ENCODE data around the gene HBS1L.

Gene HBS1L

DNA sequence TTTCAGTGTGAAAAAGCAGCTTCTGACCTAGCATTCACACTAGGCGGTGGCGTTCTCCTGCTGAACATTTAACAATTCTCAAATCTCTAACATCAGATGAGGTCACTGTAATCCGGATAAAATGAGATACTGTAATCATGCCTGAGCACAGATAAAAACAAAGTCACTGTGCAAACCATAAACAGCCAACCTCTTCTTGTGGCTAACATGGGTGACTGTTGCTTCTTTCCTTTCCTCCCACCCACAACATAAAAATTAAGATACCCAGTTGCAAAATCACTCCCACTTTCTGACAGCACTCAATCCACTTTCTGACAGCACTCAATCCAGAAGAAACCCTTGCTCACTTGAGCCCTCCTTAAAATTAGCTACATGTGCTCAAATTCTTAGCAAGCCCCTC is 93.3 kb downstream of the HBS1L start:
- ChIA-PET POLR2A (no interaction called here), CTCF (interaction anchor here (0.5 to 2.1 kb wide), 3 partner anchors 21 to 274 kb away, joined by 3 to 9 read pairs (median 5); no protein-coding TSS in a partner anchor)
- H3K27ac ChIP-seq (ENCODE audit: extremely low read depth, low read depth, low read length): no peak overlapping the region
- H3K36me3 ChIP-seq (ENCODE audit: control insufficient read depth in 2 of 2, insufficient read depth in 1 of 2, low read length in 2 of 2): peaks cover 9 to 49% of the 10 kb centered on the region in 2 experiments
- no peaks in the 10 kb centered on the region for H3K9me3 ChIP-seq (ENCODE audit: control insufficient read depth, insufficient read depth, low read depth, low read length)
- no peaks in the 10 kb centered on the region for H3K4me1 ChIP-seq (ENCODE audit: control insufficient read depth, insufficient read depth, low read length)
- TF ChIP-seq ZIC2 (tag by site-specific recombination; IDR thresholded peaks at IDR 0.05) (no peak), ZNF449 (tag by site-specific recombination; IDR thresholded peaks at IDR 0.05) (no peak), ZNF223 (tag by site-specific recombination; IDR thresholded peaks at IDR 0.05) (no peak), MEIS1 (CRISPR knock-in tag; IDR thresholded peaks at IDR 0.05; ENCODE audit: borderline replicate concordance) (no peak), ZNF529 (tag by site-specific recombination; IDR thresholded peaks at IDR 0.05; ENCODE audit: insufficient replicate concordance) (no peak), ZNF26 (tag by site-specific recombination; IDR thresholded peaks at IDR 0.05) (no peak), ZNF266 (tag by site-specific recombination; IDR thresholded peaks at IDR 0.05; ENCODE audit: low read depth) (no peak), SETDB1 (IDR thresholded peaks at IDR 0.05; ENCODE audit: insufficient read length, low read length) (no peak), ZNF239 (tag by site-specific recombination; IDR thresholded peaks at IDR 0.05) (no peak), ZSCAN5A (tag by site-specific recombination; IDR thresholded peaks at IDR 0.05) (no peak), ZNF157 (tag by site-specific recombination; IDR thresholded peaks at IDR 0.05) (no peak), ZNF416 (tag by site-specific recombination; IDR thresholded peaks at IDR 0.05) (no peak), GLI2 (tag by site-specific recombination; IDR thresholded peaks at IDR 0.05; ENCODE audit: borderline replicate concordance, low read depth) (no peak)
- TF ChIP-seq, protein P1, sequence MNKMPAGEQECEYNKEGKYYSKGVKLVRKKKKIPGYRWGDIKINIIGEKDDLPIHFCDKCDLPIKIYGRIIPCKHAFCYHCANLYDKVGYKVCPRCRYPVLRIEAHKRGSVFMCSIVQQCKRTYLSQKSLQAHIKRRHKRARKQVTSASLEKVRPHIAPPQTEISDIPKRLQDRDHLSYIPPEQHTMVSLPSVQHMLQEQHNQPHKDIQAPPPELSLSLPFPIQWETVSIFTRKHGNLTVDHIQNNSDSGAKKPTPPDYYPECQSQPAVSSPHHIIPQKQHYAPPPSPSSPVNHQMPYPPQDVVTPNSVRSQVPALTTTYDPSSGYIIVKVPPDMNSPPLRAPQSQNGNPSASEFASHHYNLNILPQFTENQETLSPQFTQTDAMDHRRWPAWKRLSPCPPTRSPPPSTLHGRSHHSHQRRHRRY (tag by site-specific recombination; IDR thresholded peaks at IDR 0.05): no peak
- no peak overlapping the region for H3K4me3 ChIP-seq (ENCODE audit: low read depth, low read length)

DNA sequence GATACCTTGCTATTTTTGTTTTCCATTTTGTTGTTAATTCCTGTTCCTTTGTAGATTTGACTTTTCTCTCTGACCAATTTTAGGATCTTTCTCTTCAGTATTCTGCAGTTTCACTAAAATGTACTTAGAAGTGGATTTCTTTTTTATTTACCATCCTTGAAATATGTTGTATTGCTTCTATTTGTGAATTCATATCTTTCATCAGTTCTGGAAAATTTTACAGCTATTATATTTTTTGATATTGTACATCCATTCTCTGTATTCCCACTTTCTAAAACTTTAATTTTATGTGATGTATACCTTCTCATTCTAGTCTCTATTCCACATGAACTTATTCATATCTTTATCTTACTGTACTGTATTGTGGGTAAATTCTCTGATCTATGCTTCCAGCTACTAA is 95.0 kb downstream of the HBS1L start:
- peaks cover under 1 to 35% of the 10 kb centered on the region in 2 experiments for H3K36me3 ChIP-seq (ENCODE audit: control insufficient read depth in 2 of 2, insufficient read depth in 1 of 2, low read length in 2 of 2)
- TF ChIP-seq ZNF558 (tag by site-specific recombination; IDR thresholded peaks at IDR 0.05) (peak; percentile 99), HOXC10 (CRISPR knock-in tag; IDR thresholded peaks at IDR 0.05) (no peak)
- CTCF ChIA-PET: interaction anchor here (0.6 to 2.1 kb wide), 4 partner anchors 14 to 65 kb away, joined by 3 to 9 read pairs (median 4); no protein-coding TSS in a partner anchor

GRCh38 chr6:134956676-134957075 is 97.9 kb downstream of the HBS1L start:
- no peak overlapping the region for H3K4me3 ChIP-seq (ENCODE audit: low read depth, low read length)
- TF ChIP-seq ZNF76 (tag by site-specific recombination; IDR thresholded peaks at IDR 0.05; ENCODE audit: borderline replicate concordance, low read depth) (no peak), ZSCAN23 (tag by site-specific recombination; IDR thresholded peaks at IDR 0.05) (no peak), REPIN1 (tag by site-specific recombination; IDR thresholded peaks at IDR 0.05; ENCODE audit: low read depth) (no peak), ZSCAN30 (tag by site-specific recombination; IDR thresholded peaks at IDR 0.05) (no peak), IKZF3 (tag by site-specific recombination; IDR thresholded peaks at IDR 0.05) (no peak), ZNF146 (tag by site-specific recombination; IDR thresholded peaks at IDR 0.05) (no peak), TRIM28 (IDR thresholded peaks at IDR 0.05; ENCODE audit: borderline replicate concordance, low read length) (no peak), HIC1 (tag by site-specific recombination; IDR thresholded peaks at IDR 0.05) (no peak)

More for the DNA sequence above, 95.0 kb downstream of the HBS1L start:
- Histone ChIP-seq H3K27ac (ENCODE audit: extremely low read depth, low read depth, low read length) (no peak overlapping the region), H3K9me3 (ENCODE audit: control insufficient read depth, insufficient read depth, low read depth, low read length) (no peaks in the 10 kb centered on the region), H3K4me3 (ENCODE audit: low read depth, low read length) (no peak overlapping the region), H3K4me1 (ENCODE audit: control insufficient read depth, insufficient read depth, low read length) (no peaks in the 10 kb centered on the region)
- POLR2A ChIA-PET: no interaction called here

More at GRCh38 chr6:134956676-134957075, 97.9 kb downstream of the HBS1L start:
- Histone ChIP-seq H3K36me3 (ENCODE audit: control insufficient read depth in 2 of 2, insufficient read depth in 1 of 2, low read length in 2 of 2) (peaks cover 0 to 11% of the 10 kb centered on the region in 2 experiments; a peak in 1 of 3 replicates), H3K27ac (ENCODE audit: extremely low read depth, low read depth, low read length) (no peak overlapping the region), H3K4me1 (ENCODE audit: control insufficient read depth, insufficient read depth, low read length) (no peaks in the 10 kb centered on the region), H3K9me3 (ENCODE audit: control insufficient read depth, insufficient read depth, low read depth, low read length) (no peaks in the 10 kb centered on the region)
- ChIA-PET CTCF (interaction anchor here (0.7 to 1.1 kb wide), 2 partner anchors 10 to 16 kb away, joined by 3 read pairs; no protein-coding TSS in a partner anchor), POLR2A (no interaction called here)
